COLO829 (cell line): ENCODE measurements around the gene FBXL19.

Source experiments
- DNase-seq: peaks from one replicate; pipeline ENCODE4 v3.0.0; 2012; ENCODE audit warnings: low spot score

The FBXL19 gene

DNA sequence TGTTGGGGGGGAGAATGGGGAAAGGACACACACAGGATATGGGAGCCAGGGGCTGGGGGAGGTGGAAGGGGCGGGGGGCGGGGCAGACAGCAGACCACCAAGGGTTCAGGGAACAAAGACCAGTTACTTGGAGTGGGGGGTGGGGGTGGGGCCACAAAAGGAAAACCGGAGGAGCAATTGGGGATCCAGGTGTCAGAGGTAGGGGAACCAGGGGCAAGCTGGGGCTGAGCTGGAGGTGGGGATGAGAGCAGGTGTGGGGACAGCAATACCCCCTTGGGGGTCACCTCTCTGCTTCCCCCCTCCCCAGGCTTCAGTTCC, 24.1 kb downstream of the FBXL19 start:
- DNase-seq = no peak

- DNase-seq = peak; percentile 84
Measured at GRCh38 chr16:30947859-30948666, 24.7 kb downstream of the FBXL19 start.

DNA sequence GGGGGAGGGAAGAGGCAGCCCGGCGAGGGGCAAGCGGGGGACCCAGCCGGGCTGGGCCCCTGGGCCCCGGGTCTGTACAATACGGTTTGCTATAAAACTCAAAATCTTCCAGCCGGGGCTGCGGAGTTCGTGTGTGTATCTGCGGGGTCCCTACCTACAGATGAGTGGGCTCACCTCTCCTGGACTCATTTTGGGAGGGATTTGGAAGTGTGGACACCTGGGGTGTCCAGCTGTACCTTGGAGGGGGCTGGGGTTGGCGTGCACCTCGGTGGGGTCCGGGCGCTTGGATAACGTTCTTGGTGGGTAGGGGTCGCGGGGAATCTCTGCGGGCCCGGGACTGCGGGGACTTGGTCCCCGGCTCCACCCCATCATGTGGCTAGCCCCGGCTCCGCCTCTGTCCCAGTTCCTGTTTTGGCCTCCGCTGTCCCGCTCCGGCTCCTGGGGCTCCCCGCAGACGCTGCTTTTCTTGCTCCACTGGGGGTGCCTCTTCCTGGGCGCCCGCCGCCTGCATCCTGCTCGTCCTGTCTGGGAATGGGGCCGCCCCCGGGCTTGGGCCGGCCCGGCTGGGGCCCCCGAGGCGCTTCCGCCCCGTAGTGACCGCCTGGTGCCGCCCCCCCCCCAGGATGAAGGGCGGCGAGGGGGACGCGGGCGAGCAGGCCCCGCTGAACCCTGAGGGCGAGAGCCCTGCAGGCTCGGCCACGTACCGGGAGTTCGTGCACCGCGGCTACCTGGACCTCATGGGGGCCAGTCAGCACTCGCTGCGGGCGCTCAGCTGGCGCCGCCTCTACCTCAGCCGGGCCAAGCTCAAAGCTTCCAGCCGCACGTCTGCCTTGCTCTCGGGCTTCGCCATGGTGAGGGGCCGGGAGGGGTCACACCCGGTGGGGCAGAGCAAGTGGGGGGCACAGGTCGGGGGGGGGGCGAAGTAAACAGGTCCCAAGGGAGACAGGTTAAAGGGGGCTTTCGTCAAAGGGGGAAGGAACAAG, 25.6 kb downstream of the FBXL19 start, which contains the start of gene ORAI3:
TSS of gene ORAI3 (plus strand) at position 402 of the 983 bp plus-strand sequence. CDS start at position 624, 222 bp downstream.
- no peak for DNase-seq

GRCh38 chr16:30949650-30950515, 26.5 kb downstream of the FBXL19 start:
- no peak for DNase-seq

DNA sequence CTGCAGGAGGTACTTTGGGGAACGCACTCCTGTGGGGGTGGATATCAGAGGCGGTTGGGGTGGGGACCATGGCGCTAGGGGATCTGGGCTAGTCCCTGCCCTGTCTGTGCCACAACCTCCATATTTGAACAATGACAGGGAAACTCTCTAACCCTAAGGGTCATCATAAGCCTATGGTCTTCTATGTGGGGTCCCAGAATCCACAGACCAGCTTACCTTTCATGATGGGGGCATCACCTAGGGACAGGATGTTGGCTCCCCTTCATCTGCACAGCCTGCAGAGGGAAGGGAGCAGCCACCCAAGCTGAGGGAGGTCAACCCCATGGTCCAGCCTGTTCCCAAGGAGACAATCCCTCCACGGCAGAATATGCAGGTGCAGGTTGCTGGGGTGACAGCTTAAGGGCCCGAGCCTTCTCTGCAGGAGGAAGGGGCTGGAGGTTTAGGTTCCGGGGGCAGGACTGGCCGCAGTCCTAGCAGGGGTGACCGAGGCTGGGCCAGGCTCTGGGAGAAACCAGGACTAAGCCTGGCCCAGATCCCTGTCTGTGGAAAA, 27.2 kb downstream of the FBXL19 start:
- DNase-seq = no peak

DNA sequence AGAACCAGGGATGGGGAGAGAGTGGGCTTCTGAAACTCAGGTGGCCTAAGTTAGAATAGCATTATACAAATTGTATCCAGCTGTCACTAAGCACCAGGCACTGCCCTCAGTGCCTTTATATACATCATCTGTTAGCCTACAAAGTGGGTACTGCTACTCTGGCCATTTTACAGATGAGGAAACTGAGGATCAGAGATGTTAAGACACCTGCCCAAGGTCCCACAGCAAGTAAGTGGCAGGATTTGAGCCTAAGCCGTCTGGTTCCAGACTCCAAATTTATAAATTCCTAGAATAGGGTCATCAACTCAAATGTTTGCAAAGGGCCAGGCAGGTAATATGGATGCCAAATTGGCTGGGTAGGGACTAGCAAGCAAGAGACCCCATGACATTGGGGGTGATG, 27.8 kb downstream of the FBXL19 start:
- no peak for DNase-seq

DNA sequence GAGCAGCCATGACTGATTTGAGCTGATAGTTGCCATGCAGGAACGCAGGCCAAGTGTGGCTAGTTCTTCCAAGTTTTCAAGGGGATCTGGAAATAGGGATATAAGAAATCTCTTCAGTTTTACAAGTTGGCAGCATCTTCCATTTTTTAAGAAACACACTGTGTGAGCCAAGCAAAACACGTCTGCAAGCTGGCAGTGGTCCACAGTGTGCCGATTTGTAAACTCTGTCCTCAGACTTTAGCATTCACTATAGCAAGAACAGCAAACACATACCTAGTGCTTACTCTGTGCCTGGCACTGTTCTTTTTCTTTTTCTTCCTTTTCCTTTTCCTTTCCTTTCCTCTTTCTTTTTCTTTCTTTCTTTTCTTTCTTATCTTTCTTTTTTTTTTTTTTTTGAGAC, 28.4 kb downstream of the FBXL19 start:
- DNase-seq = no peak

DNA sequence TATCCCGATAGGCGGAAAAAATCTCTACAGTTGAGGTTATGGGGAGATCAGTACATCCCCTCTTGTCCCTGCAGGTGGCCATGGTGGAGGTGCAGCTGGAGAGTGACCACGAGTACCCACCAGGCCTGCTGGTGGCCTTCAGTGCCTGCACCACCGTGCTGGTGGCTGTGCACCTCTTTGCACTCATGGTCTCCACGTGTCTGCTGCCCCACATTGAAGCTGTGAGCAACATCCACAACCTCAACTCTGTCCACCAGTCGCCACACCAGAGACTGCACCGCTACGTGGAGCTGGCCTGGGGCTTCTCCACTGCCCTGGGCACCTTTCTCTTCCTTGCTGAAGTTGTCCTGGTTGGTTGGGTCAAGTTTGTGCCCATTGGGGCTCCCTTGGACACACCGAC, 29.7 kb downstream of the FBXL19 start:
- no peak for DNase-seq

GRCh38 chr16:30953511-30954124, 30.2 kb downstream of the FBXL19 start:
- DNase-seq = peak; percentile 27

DNA sequence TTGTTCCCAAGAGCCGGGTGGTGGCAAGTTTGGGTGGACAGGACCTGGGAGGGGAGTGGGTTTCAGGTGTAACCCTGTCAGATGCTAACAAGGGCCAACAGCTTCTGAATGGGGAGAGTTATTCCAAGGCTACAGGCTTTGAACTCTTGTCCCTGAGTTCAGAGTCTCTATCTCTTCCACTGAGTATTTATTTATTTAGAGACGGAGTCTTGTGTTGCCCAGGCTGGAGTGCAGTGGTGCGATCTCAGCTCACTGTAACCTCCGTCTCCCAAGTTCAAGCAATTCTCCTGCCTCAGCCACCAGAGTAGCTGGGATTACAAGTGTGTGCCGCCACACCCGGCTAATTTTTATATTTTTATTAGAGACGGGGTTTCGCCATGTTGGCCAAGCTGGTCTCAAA, 31.6 kb downstream of the FBXL19 start:
- DNase-seq = no peak

DNA sequence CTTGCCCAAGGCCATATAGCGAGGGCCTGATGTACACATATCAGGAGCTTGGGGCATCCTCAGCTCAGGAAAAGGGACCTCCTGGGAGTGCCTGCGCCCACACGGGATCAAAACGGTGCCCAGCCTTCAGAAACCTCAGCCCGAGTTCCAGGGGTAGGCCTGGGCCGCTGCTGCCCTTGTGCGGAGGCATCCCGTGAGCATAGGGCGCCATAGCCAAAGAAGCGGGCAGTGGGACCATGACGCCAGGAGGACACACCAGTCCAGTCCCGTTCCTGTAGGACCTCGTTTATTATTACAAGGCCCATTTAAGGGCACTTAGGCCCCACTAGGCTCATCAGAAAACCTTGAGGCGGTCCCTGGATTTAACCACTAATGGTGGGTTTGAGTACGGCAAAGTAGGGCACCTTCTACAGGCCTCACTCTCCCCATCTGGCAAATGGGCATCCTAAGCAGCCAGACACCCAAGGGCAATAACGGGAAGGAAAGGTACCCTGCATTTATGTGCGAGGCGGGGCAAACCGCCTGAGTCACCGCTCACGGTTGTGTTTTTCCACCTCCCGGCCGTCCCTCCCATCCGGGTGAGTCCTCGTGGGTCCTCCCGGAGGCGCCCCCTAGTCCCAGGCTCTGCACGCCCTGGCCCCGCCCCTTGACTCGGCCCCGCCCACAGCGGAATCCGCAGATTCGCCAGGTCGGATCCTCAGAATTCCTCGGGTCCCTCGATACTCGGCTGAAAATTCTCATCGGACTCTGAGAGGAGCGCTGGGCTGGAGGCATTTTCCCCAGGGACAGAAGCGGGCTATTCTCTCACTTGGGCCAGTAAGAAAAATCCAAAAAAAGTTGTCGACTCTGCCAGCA, 33.5 kb downstream of the FBXL19 start:
- peak; percentile 90 for DNase-seq

GRCh38 chr16:30957456-30958174, 34.2 kb downstream of the FBXL19 start, which contains the start of gene SETD1A:
Gene SETD1A, plus strand, starts transcription at chr16:30957754. Its CDS starts 978 bp downstream, at chr16:30958732.
- DNase-seq = peak; percentile 98

GRCh38 chr16:30958175-30959079, 35.1 kb downstream of the FBXL19 start:
- DNase-seq = peak; percentile 57

- no peak for DNase-seq
Measured at GRCh38 chr16:30961384-30961783, 38.0 kb downstream of the FBXL19 start.

GRCh38 chr16:30963925-30964511, 40.6 kb downstream of the FBXL19 start:
- no peak for DNase-seq

GRCh38 chr16:30964574-30965226, 41.3 kb downstream of the FBXL19 start:
- DNase-seq = no peak

DNA sequence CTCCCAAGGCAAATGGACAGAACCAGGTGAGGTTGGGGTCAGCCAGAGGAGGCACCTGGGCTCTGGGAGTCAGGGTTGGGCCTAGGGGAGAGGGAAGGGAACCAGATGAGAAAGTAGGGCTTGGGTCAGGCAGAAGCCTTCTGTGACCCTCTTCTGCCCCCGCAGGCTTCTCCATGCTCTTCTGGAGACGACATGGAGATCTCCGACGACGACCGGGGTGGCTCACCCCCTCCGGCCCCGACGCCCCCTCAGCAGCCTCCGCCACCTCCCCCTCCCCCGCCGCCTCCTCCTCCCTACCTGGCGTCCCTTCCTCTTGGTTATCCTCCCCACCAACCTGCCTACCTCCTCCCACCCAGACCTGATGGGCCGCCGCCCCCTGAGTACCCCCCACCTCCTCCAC, 42.1 kb downstream of the FBXL19 start:
- no peak for DNase-seq
